Common myeloid progenitor, CD34-positive (primary cell): ENCODE results near the gene ABCF3.

ENCODE experiments used
- CTCF ChIA-PET: fragments of 350-600 bp; sonication (Branson Sonifier 250); formaldehyde crosslinking; loops from one replicate; lab custom pipeline; 2021; ENCODE audit warnings: antibody characterized with exemption; lab: Charles Lee
- POLR2A ChIA-PET: fragments of 350-600 bp; sonication (Branson Sonifier 250); formaldehyde crosslinking; loops from one replicate; lab custom pipeline; 2021; ENCODE audit warnings: antibody characterized with exemption; lab: Charles Lee
- DNase-seq, 3 donors: peaks; one replicate each; pipeline versions ENCODE4 v3.0.0 to v3.0.0-alpha.2; 2013
- H3K27ac ChIP-seq, 2 experiments: 1 replicate in 1 of 2; 2 replicates in 1 of 2; pipeline ENCODE4 v1.7.0; 2013; ENCODE audit warnings: inconsistent platforms in 2 of 2, low read length in 2 of 2, mild to moderate bottlenecking in 2 of 2, low read depth in 1 of 2, moderate library complexity in 1 of 2; ENCODE audit not compliant: severe bottlenecking in 2 of 2, insufficient read depth in 1 of 2, poor library complexity in 1 of 2
- H3K27me3 ChIP-seq, 5 experiments: replicated peaks in 2 of 5; 1 replicate in 3 of 5; 2 replicates in 2 of 5; pipeline versions ENCODE4 v1.6.1 to v1.7.0; 2013; ENCODE audit warnings: low read length in 4 of 5, mild to moderate bottlenecking in 2 of 5, moderate library complexity in 2 of 5, inconsistent platforms in 1 of 5; ENCODE audit not compliant: insufficient read depth in 5 of 5, control insufficient read depth in 4 of 5
- H3K36me3 ChIP-seq, 4 experiments: 1 replicate in 2 of 4; 2 replicates in 2 of 4; pipeline versions ENCODE4 v1.6.1 to v1.7.0; 2013; ENCODE audit warnings: low read length in 3 of 4, control low read depth in 1 of 4, mild to moderate bottlenecking in 1 of 4; ENCODE audit not compliant: control insufficient read depth in 4 of 4, insufficient read depth in 4 of 4
- H3K4me1 ChIP-seq, 4 experiments: 1 replicate in 3 of 4; 2 replicates in 1 of 4; pipeline versions ENCODE4 v1.6.1 to v1.7.1; 2013; ENCODE audit warnings: low read length in 3 of 4, mild to moderate bottlenecking in 3 of 4, control low read depth in 1 of 4, inconsistent platforms in 1 of 4, moderate library complexity in 1 of 4; ENCODE audit not compliant: control insufficient read depth in 4 of 4, insufficient read depth in 4 of 4; ENCODE audit errors: control extremely low read depth in 1 of 4
- H3K4me3 ChIP-seq, 7 experiments: 1 replicate in 4 of 7; 2 replicates in 3 of 7; pipeline versions ENCODE4 v1.5.1 to v1.7.0; 2013; ENCODE audit warnings: mild to moderate bottlenecking in 7 of 7, low read length in 6 of 7, moderate library complexity in 6 of 7, inconsistent platforms in 2 of 7, low read depth in 2 of 7, control low read depth in 1 of 7; ENCODE audit not compliant: insufficient read depth in 4 of 7, control insufficient read depth in 1 of 7; ENCODE audit errors: extremely low read depth in 1 of 7
- H3K9me3 ChIP-seq, 5 experiments: 1 replicate in 4 of 5; 2 replicates in 1 of 5; pipeline versions ENCODE4 v1.6.1 to v1.7.1; 2013; ENCODE audit warnings: low read length in 4 of 5, mild to moderate bottlenecking in 2 of 5, inconsistent platforms in 1 of 5, low read depth in 1 of 5, moderate library complexity in 1 of 5; ENCODE audit not compliant: control insufficient read depth in 4 of 5, insufficient read depth in 2 of 5; ENCODE audit errors: control extremely low read depth in 1 of 5
- WGBS: methylation state at CpG from one replicate; pipeline ENCODE4 v1.1.5; 2013; ENCODE audit not compliant: insufficient coverage; 5-methylcytosine and 5-hydroxymethylcytosine counted together

The ABCF3 gene

GRCh38 chr3:184234671-184235380, 48.8 kb downstream of the ABCF3 start:
- Histone ChIP-seq H3K27ac (no peak overlapping the region), H3K36me3 (no peaks in the 10 kb centered on the region), H3K9me3 (no peaks in the 10 kb centered on the region), H3K4me3 (no peak overlapping the region), H3K4me1 (peaks cover 0 to 18% (median 14%) of the 10 kb centered on the region in 4 experiments), H3K27me3 (peaks cover 11 to 43% (median 22%) of the 10 kb centered on the region in 5 experiments)
- 94% methylated on average over 14 of the region's 19 CpGs for WGBS
- ChIA-PET POLR2A (no interaction called here), CTCF (interaction anchor here (0.7 to 2.0 kb wide), 3 partner anchors 15 to 91 kb away, joined by 3 to 5 read pairs (median 4); partner anchors contain the start of genes CAMK2N2 and EEF1AKMT4)
- no peak for DNase-seq

- Histone ChIP-seq H3K36me3 (no peaks in the 10 kb centered on the region), H3K4me3 (no peak overlapping the region), H3K27ac (no peak overlapping the region), H3K9me3 (no peaks in the 10 kb centered on the region), H3K27me3 (peaks cover 11 to 36% (median 21%) of the 10 kb centered on the region in 5 experiments), H3K4me1 (peaks cover 0 to 12% (median 7%) of the 10 kb centered on the region in 4 experiments)
- ChIA-PET POLR2A (no interaction called here), CTCF (interaction anchor here (1.6 to 2.0 kb wide), 2 partner anchors 14 to 91 kb away, joined by 4 to 5 read pairs; partner anchors contain the start of gene EEF1AKMT4)
- DNase-seq, result peak in 2 of 3 donors; percentile 62 to 68
- WGBS, result 100% methylated on average over 1 of the region's 4 CpGs
These were observed 49.5 kb downstream of the ABCF3 start for GRCh38 chr3:184235381-184236032.

DNA sequence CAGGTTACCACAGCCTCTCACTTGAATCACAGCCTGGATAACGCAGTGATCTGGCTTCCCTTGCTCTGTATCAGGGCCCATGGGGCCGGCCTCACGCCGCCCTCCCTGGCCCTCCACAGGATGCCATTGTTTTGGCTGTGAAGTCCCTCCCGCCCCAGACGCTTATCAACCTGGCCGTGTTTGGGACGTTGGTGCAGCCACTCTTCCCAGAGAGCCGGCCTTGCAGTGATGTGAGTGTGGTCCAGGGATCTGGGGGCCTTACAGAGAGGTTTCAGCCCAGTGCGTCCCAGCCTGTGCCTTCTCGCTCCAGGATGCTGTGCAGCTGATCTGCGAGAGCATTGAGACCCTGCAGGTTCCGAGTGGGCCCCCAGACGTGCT, 50.0 kb downstream of the ABCF3 start:
- CTCF ChIA-PET, result interaction anchor here (1.2 to 3.2 kb wide), 3 partner anchors 9 to 92 kb away, joined by 3 to 23 read pairs (median 9); partner anchors contain the start of gene ALG3
- DNase-seq, result no peak
- POLR2A ChIA-PET, result no interaction called here
- 94% methylated on average over 14 of the region's 14 CpGs for WGBS
- no peaks in the 10 kb centered on the region for H3K36me3 ChIP-seq
- peaks cover 0 to 8% (median 4%) of the 10 kb centered on the region in 4 experiments for H3K4me1 ChIP-seq
- H3K27me3 ChIP-seq, result peaks cover 11 to 31% (median 21%) of the 10 kb centered on the region in 5 experiments
- H3K27ac ChIP-seq, result no peak overlapping the region
- H3K9me3 ChIP-seq, result no peaks in the 10 kb centered on the region
- H3K4me3 ChIP-seq, result no peak overlapping the region

- Histone ChIP-seq H3K27ac (no peak overlapping the region), H3K36me3 (peaks cover 0 to 2% (median 0%) of the 10 kb centered on the region in 4 experiments), H3K4me1 (peaks cover 0 to 6% (median 3%) of the 10 kb centered on the region in 4 experiments), H3K4me3 (no peak overlapping the region), H3K9me3 (no peaks in the 10 kb centered on the region), H3K27me3 (peaks cover 7 to 24% (median 15%) of the 10 kb centered on the region in 5 experiments)
- ChIA-PET CTCF (interaction anchor here (1.2 to 3.2 kb wide), 3 partner anchors 9 to 92 kb away, joined by 3 to 23 read pairs (median 9); partner anchors contain the start of gene ALG3), POLR2A (no interaction called here)
- WGBS, result 96% methylated on average over 3 of the region's 3 CpGs
- peak in 1 of 3 donors; percentile 54 for DNase-seq
These were observed 50.6 kb downstream of the ABCF3 start for GRCh38 chr3:184236636-184237035.

DNA sequence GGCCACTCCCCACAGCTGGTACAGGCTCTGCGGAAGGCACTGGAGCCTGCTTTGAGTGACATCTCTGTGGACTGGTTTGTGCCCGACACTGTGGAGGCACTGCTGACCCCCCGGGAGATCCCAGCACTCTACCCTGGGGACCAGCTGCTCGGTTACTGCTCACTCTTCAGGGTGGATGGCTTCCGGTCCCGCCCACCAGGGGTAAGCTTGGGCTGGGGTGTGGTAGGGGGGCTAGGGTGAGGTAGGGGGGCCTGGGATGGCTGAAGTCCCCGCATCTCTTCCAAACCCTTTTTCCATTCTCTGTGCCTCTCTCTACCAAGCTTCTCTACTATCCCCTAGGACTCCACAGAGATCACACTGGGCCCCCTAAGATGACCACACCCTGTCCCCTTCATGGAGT, 51.2 kb downstream of the ABCF3 start:
- WGBS, result 100% methylated on average over 1 of the region's 7 CpGs

DNA sequence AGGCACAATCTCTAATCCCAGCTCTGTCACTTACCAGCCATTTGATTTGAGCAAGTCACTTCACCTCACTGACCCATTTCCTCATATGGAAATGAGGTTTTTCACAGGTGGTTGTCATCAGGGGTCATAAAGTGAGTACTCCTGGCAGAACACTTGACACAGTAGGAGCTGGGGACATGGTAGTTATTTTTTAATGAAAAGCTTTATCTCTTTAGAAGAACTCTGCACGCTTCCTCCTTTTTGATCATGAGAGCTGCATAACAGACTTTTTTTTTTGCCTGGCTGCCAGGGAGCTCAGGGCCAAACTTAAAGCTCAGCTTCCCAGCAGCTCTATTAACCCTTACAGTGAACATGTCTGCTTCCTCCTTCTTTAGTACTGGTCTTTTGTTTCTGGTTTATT, 51.8 kb downstream of the ABCF3 start:
- H3K4me3 ChIP-seq, result no peak overlapping the region
- CTCF ChIA-PET, result interaction anchor here (0.6 to 3.2 kb wide), 5 partner anchors 10 to 34 kb away, joined by 3 to 23 read pairs (median 4); partner anchors contain the start of genes ALG3, CAMK2N2 and EEF1AKMT4
- POLR2A ChIA-PET, result no interaction called here
- H3K9me3 ChIP-seq, result no peaks in the 10 kb centered on the region
- no peak overlapping the region for H3K27ac ChIP-seq
- peaks cover 0 to 6% (median 3%) of the 10 kb centered on the region in 4 experiments for H3K4me1 ChIP-seq
- peaks cover 0 to 14% (median 10%) of the 10 kb centered on the region in 4 experiments for H3K36me3 ChIP-seq
- WGBS, result 67% methylated on average over 1 of the region's 1 CpG
- DNase-seq, result peak in 1 of 3 donors; percentile 48
- H3K27me3 ChIP-seq, result peaks cover 0 to 13% (median 4%) of the 10 kb centered on the region in 5 experiments

More for the DNA sequence above, 51.2 kb downstream of the ABCF3 start:
- peaks cover 0 to 6% (median 3%) of the 10 kb centered on the region in 4 experiments for H3K4me1 ChIP-seq
- CTCF ChIA-PET, result interaction anchor here (0.6 to 3.2 kb wide), 5 partner anchors 10 to 93 kb away, joined by 3 to 23 read pairs (median 4); partner anchors contain the start of genes ALG3 and EEF1AKMT4
- H3K4me3 ChIP-seq, result no peak overlapping the region
- peaks cover 0 to 8% (median 4%) of the 10 kb centered on the region in 4 experiments for H3K36me3 ChIP-seq
- H3K9me3 ChIP-seq, result no peaks in the 10 kb centered on the region
- no peak overlapping the region for H3K27ac ChIP-seq
- POLR2A ChIA-PET, result no interaction called here
- H3K27me3 ChIP-seq, result peaks cover 3 to 19% (median 10%) of the 10 kb centered on the region in 5 experiments
- DNase-seq, result no peak
